K562 (cell line): ENCODE results near the gene TUBD1. TPM values are rescaled to one million over a fixed set of nuclear protein-coding genes. Genes with fewer than 3 reads are reported as not detected.
A peak's percentile ranks its signal among the peaks of the same experiment; 100 is the strongest.

Experiments
- FOXJ2 ChIP-seq: fragments of 200-800 bp; sonication (Bioruptor generic); IDR thresholded peaks from 2 replicates; pipeline ENCODE4 v1.6.1; 2016; ENCODE audit warnings: missing genetic modification characterization, missing compliant biosample characterization
- GATA2 ChIP-seq: sonication (generic); formaldehyde crosslinking; IDR thresholded peaks from 2 replicates; pipeline ENCODE4 v1.4.0; 2020; ENCODE audit warnings: mild to moderate bottlenecking, missing genetic modification reagents
- KDM1A ChIP-seq, 2 experiments: fragments of 450-650 bp; IDR thresholded peaks; 2 replicates each; pipeline ENCODE4 v1.6.1; 2016; ENCODE audit warnings: mild to moderate bottlenecking in 2 of 2
- LEF1 ChIP-seq: fragments of 450-650 bp; IDR thresholded peaks from 2 replicates; pipeline ENCODE4 v1.6.1; 2016; ENCODE audit warnings: mild to moderate bottlenecking
- RAD21 ChIP-seq, 2 experiments: fragments of 250-450 bp in 1 of 2; fragments of 450-650 bp in 1 of 2; sonication (Bioruptor Pico) in 1 of 2; formaldehyde crosslinking in 1 of 2; IDR thresholded peaks in 1 of 2; conservative IDR thresholded peaks in 1 of 2; 2 replicates each; pipeline versions ENCODE4 v1.4.0 to v1.8.0; 2020 to 2022; ENCODE audit warnings: mild to moderate bottlenecking in 2 of 2, moderate library complexity in 1 of 2
- TEAD2 ChIP-seq: fragments of 450-650 bp; IDR thresholded peaks from 2 replicates; pipeline ENCODE4 v1.6.1; 2016; ENCODE audit warnings: missing genetic modification characterization, control low read depth, missing compliant biosample characterization
- ZKSCAN8 ChIP-seq: fragments of 200-800 bp; sonication (Bioruptor generic); IDR thresholded peaks from 2 replicates; pipeline ENCODE4 v1.6.1; 2016; ENCODE audit warnings: missing genetic modification characterization, missing compliant biosample characterization
- ZNF444 ChIP-seq: fragments of 250-450 bp; sonication (Bioruptor Pico); IDR thresholded peaks from 2 replicates; pipeline ENCODE4 v1.4.0; 2020; ENCODE audit warnings: mild to moderate bottlenecking, moderate library complexity
- polyA plus RNA-seq, 8 experiments: library from polyadenylated mRNA; depleted of rRNA in 4 of 8; stranded (reverse) in 5 of 8; unstranded in 3 of 8; fragments of >200 nt; fragmentation: Nextera tagmentation in 2 of 8; fragmentation: Illumina TruSeq in 1 of 8; extraction: Ambion mirVana in 2 of 8; extraction: Trizol in 1 of 8; gene quantifications; 2 replicates each; pipeline versions ENCODE4 v1.2.1 to v1.2.3, GENCODE V29; 2011 to 2014; ENCODE audit warnings: inconsistent platforms in 1 of 8, missing spikeins in 1 of 8
- total RNA-seq, 7 experiments: library from RNA; depleted of rRNA in 6 of 7; stranded (reverse); fragments of >200 nt in 6 of 7; fragmentation: Illumina TruSeq in 2 of 7; extraction: Trizol in 2 of 7; gene quantifications; 2 replicates each; pipeline versions ENCODE4 v1.2.1 to v1.2.3, GENCODE V29; 2011 to 2021; ENCODE audit warnings: low replicate concordance in 1 of 7
- TF ChIP-seq, protein P1 (sequence below): fragments of 450-650 bp; IDR thresholded peaks from 2 replicates; pipeline ENCODE4 v1.6.1; 2018; ENCODE audit not compliant: partially characterized antibody
- TF ChIP-seq, protein P2 (sequence below), 2 experiments: fragments of 450-650 bp; formaldehyde crosslinking in 1 of 2; IDR thresholded peaks; 2 replicates each; pipeline versions ENCODE4 v1.4.0 to v1.6.1; 2014 to 2020; ENCODE audit warnings: mild to moderate bottlenecking in 2 of 2, borderline replicate concordance in 1 of 2, low read depth in 1 of 2

Gene TUBD1
- total and polyA plus RNA-seq, 9 of the 15 experiments (the other 6 are each of a cell fraction or from before 2014, with no cell fraction given): 10.8 to 35.3 (median 17.9) TPM

DNA sequence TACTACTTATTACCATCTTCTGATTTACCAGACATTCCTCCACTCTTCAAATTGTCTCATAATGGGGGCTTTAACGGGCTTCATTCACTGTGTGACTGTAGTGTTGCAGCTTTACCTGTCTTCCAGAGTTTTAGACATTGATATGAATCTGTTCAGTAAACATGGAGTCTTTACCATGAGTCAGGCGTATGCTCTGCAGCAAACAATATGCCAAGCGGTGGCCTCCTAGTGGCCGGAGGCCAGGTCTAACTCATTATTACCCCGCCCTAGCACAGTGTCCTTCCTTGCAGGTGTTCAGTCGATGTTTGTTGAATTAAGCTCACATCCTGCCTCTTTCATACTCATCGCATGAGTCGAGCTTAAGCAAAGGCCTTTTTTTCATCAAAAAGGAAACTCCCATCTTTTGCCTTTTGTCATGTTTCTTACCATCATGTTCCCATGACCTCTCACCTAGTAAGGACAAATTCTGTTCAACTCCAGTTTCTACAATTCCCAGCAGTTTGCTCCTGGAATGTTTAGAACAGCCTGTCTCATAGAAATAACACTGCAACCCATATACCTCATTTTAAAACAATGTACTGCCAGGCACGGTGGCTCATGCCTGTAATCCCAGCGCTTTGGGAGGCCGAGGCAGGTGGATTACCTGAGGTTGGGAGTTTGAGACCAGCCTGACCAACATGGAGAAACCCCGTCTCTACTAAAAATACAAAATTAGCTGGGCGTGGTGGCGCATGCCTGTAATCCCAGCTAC is 39.4 kb downstream of the TUBD1 start (continued):
- TF ChIP-seq RAD21 (CRISPR knock-in tag; conservative IDR thresholded peaks at IDR 0.05 in 1 of 2, IDR thresholded peaks at IDR 0.05 in 1 of 2): peak in 1 of 2 experiments; percentile 57; a peak in 2 of 4 replicates
- TF ChIP-seq LEF1: no peak
- TF ChIP-seq FOXJ2 (tag): no peak
- no peak for TF ChIP-seq KDM1A (IDR thresholded peaks at IDR 0.05)
- peak; percentile 37; the same call in 1 of the 2 replicates for TF ChIP-seq GATA2 (CRISPR knock-in tag)
- TF ChIP-seq, protein P1, sequence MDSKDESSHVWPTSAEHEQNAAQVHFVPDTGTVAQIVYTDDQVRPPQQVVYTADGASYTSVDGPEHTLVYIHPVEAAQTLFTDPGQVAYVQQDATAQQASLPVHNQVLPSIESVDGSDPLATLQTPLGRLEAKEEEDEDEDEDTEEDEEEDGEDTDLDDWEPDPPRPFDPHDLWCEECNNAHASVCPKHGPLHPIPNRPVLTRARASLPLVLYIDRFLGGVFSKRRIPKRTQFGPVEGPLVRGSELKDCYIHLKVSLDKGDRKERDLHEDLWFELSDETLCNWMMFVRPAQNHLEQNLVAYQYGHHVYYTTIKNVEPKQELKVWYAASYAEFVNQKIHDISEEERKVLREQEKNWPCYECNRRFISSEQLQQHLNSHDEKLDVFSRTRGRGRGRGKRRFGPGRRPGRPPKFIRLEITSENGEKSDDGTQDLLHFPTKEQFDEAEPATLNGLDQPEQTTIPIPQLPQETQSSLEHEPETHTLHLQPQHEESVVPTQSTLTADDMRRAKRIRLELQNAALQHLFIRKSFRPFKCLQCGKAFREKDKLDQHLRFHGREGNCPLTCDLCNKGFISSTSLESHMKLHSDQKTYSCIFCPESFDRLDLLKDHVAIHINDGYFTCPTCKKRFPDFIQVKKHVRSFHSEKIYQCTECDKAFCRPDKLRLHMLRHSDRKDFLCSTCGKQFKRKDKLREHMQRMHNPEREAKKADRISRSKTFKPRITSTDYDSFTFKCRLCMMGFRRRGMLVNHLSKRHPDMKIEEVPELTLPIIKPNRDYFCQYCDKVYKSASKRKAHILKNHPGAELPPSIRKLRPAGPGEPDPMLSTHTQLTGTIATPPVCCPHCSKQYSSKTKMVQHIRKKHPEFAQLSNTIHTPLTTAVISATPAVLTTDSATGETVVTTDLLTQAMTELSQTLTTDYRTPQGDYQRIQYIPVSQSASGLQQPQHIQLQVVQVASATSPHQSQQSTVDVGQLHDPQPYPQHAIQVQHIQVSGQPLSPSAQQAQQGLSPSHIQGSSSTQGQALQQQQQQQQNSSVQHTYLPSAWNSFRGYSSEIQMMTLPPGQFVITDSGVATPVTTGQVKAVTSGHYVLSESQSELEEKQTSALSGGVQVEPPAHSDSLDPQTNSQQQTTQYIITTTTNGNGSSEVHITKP: no peak
- TF ChIP-seq, protein P2, sequence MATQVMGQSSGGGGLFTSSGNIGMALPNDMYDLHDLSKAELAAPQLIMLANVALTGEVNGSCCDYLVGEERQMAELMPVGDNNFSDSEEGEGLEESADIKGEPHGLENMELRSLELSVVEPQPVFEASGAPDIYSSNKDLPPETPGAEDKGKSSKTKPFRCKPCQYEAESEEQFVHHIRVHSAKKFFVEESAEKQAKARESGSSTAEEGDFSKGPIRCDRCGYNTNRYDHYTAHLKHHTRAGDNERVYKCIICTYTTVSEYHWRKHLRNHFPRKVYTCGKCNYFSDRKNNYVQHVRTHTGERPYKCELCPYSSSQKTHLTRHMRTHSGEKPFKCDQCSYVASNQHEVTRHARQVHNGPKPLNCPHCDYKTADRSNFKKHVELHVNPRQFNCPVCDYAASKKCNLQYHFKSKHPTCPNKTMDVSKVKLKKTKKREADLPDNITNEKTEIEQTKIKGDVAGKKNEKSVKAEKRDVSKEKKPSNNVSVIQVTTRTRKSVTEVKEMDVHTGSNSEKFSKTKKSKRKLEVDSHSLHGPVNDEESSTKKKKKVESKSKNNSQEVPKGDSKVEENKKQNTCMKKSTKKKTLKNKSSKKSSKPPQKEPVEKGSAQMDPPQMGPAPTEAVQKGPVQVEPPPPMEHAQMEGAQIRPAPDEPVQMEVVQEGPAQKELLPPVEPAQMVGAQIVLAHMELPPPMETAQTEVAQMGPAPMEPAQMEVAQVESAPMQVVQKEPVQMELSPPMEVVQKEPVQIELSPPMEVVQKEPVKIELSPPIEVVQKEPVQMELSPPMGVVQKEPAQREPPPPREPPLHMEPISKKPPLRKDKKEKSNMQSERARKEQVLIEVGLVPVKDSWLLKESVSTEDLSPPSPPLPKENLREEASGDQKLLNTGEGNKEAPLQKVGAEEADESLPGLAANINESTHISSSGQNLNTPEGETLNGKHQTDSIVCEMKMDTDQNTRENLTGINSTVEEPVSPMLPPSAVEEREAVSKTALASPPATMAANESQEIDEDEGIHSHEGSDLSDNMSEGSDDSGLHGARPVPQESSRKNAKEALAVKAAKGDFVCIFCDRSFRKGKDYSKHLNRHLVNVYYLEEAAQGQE (IDR thresholded peaks at IDR 0.05; ENCODE audit: borderline replicate concordance): no peak; the same call in 1 of the 2 replicates
- TF ChIP-seq, protein P2 (CRISPR knock-in tag; IDR thresholded peaks at IDR 0.05; ENCODE audit: low read depth): no peak
- 0 out of 2 replicates have a peak, but pooled peaks have one; percentile 4 for TF ChIP-seq ZKSCAN8 (CRISPR knock-in tag)
- TF ChIP-seq ZNF444: no peak
- 0 out of 2 replicates have a peak, but pooled peaks have one; percentile 32 for TF ChIP-seq TEAD2 (tag)
